Ovary (tissue), 9 donors: Measurements from ENCODE around the gene SOCS7. TPM values are rescaled to one million over a fixed set of nuclear protein-coding genes. Genes with fewer than 3 reads are reported as not detected.

Experiments
- DNase-seq, 5 donors: peaks; one replicate each; pipeline ENCODE4 v3.0.0-alpha.2; 2019 to 2020
- H3K27ac ChIP-seq, 2 donors: fragments of 200-600 bp; one replicate each; pipeline versions ENCODE4 v1.5.1 to v1.8.0; 2019 to 2022
- H3K27me3 ChIP-seq: fragments of 200-600 bp; one replicate; pipeline ENCODE4 v1.8.0; 2022
- H3K36me3 ChIP-seq: fragments of 200-600 bp; sonication (generic); one replicate; pipeline ENCODE4 v1.5.1; 2019
- H3K4me1 ChIP-seq: one replicate; pipeline ENCODE4 v1.8.1; 2013; ENCODE audit warnings: mild to moderate bottlenecking, moderate library complexity; ENCODE audit not compliant: insufficient read depth
- H3K4me3 ChIP-seq: fragments of 200-600 bp; sonication (generic); one replicate; pipeline ENCODE4 v1.5.1; 2017
- H3K9me3 ChIP-seq, 2 donors: fragments of 200-600 bp in 1 of 2; sonication (generic) in 1 of 2; one replicate each; pipeline versions ENCODE4 v1.5.1 to v1.8.1; 2013 to 2019; ENCODE audit warnings: mild to moderate bottlenecking in 1 of 2, moderate library complexity in 1 of 2
- CTCF ChIP-seq, 3 donors: fragments of 450-650 bp in 2 of 3; fragments of 200-600 bp in 1 of 3; IDR thresholded peaks; one replicate each; pipeline versions ENCODE4 v1.5.1 to v1.8.0; 2016 to 2022; ENCODE audit warnings: antibody characterized with exemption in 3 of 3, mild to moderate bottlenecking in 1 of 3
- EP300 ChIP-seq: sonication (generic); formaldehyde crosslinking; IDR thresholded peaks from one replicate; pipeline ENCODE4 v1.6.1; 2017; ENCODE audit warnings: antibody characterized with exemption
- POLR2A ChIP-seq: fragments of 450-650 bp; IDR thresholded peaks from one replicate; pipeline ENCODE4 v1.6.1; 2017; ENCODE audit warnings: antibody characterized with exemption, mild to moderate bottlenecking, moderate library complexity
- WGBS, 3 donors: extraction: QIAGEN DNeasy Blood & Tissue Kit in 1 of 3; methylation state at CpG; one replicate each; pipeline versions ENCODE4 v1.1.5 to v1.1.7; 2013 to 2017; 5-methylcytosine and 5-hydroxymethylcytosine counted together
- intact Hi-C, 4 donors: fragments of 100-400 bp; cut with DNase I; formaldehyde crosslinking; loops; one replicate each; pipeline versions ENCODE4 v1.11.0 to v1.15.1; 2022 to 2023
- polyA plus RNA-seq, 2 donors: library from polyadenylated mRNA; stranded (reverse); fragments of 200-250 nt in 1 of 2; fragments of 350-450 nt in 1 of 2; fragmentation: Illumina TruSeq in 1 of 2; extraction: RNeasy Lipid Tissue Mini Kit (QIAGEN cat#74804) in 1 of 2; gene quantifications; one replicate each; pipeline ENCODE4 v1.2.3, GENCODE V29; 2013 to 2014
- total RNA-seq, 7 donors: library from RNA; depleted of rRNA in 2 of 7; stranded (reverse); fragments of >200 nt in 2 of 7; fragmentation: NEBNext Ultra II Directional in 3 of 7; extraction: Animal tissue kit (Norgen Biotek cat#: 25700) in 3 of 7; gene quantifications; one replicate each; pipeline versions ENCODE4 v1.1.0 to v1.2.4, GENCODE V29; 2016 to 2023
- donor health status: DM: no; HTN: no; CAD: no; lungs with moderate emphysema.
- donor health status: DM: no; HTN: no; CAD: no.
- donor health status: Bipolar disorder and iron deficiency.
- donor health status: DM: yes; HTN: yes; CAD: no.
- donor health status: DM: no; HTN: no; CAD: no.
- donor health status: DM: yes; HTN: yes; CAD: no.

SOCS7 gene
- total and polyA plus RNA-seq, 9 donors: 8.9 to 23.8 (median 19.6) TPM

DNA sequence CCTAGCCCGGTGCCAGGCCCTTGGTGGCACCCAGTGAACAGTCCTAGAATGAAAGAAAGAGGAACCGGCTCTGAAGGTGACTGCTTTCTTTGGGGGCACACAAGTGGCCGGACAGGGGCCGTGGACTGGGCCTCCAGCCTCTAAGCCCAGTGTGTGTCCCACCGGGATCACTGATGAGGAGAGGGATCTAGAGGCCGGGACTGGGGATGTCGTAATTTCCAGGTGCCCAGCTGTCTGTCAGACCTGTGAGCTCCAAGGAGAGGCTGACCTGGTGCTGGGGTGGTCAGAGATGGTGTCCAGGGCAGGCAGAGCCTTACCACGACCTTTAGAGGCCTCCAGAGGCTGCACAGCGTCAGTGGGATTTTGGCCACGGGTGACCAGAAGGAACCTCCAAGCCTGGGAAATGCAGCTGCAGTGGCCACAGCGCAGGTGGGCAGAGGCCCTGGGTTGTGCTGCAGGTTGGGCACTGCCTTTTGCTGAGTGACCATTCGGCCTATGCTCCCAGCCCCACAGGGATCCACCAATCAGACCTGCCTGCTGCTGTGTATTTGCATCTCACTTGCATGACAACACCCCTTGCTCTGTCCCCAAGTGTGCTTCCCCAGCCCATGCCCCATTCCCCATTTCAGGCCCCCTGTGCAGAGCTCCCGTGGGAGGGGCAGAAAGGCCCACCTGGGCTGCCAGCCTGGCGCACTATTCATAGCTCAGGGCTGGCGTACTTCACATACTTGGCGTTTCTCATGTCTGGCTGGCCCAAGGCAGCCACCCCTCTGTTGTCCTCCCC, 89.2 kb downstream of the SOCS7 start:
- Histone ChIP-seq H3K9me3 (no peaks in the 10 kb centered on the region), H3K36me3 (no peaks in the 10 kb centered on the region), H3K27me3 (no peaks in the 10 kb centered on the region), H3K27ac (no peak overlapping the region), H3K4me1 (no peaks in the 10 kb centered on the region), H3K4me3 (no peak overlapping the region)
- intact Hi-C loops: loop anchor here in 1 of 4 donors (5.0 kb wide), 1 partner anchor 36 kb away; no protein-coding TSS in a partner anchor
- TF ChIP-seq EP300 (no peak), CTCF (IDR thresholded peaks at IDR 0.05) (no peak), POLR2A (no peak)
- no peak for DNase-seq
- WGBS, 3 donors: 83 to 85% (median 84%) methylated on average over 16 of the region's 16 CpGs

- Histone ChIP-seq H3K27ac (no peak overlapping the region), H3K9me3 (no peaks in the 10 kb centered on the region), H3K4me3 (no peak overlapping the region), H3K27me3 (no peaks in the 10 kb centered on the region), H3K4me1 (no peaks in the 10 kb centered on the region), H3K36me3 (no peaks in the 10 kb centered on the region)
- no peak for DNase-seq
- WGBS, 3 donors: 72 to 82% (median 77%) methylated on average over 9 of the region's 9 CpGs
- intact Hi-C loops: loop anchor here in 1 of 4 donors (5.0 kb wide), 1 partner anchor 36 kb away; no protein-coding TSS in a partner anchor
- TF ChIP-seq POLR2A (no peak), CTCF (IDR thresholded peaks at IDR 0.05) (no peak), EP300 (no peak)
Observed at GRCh38 chr17:38441429-38442061, 89.9 kb downstream of the SOCS7 start.

DNA sequence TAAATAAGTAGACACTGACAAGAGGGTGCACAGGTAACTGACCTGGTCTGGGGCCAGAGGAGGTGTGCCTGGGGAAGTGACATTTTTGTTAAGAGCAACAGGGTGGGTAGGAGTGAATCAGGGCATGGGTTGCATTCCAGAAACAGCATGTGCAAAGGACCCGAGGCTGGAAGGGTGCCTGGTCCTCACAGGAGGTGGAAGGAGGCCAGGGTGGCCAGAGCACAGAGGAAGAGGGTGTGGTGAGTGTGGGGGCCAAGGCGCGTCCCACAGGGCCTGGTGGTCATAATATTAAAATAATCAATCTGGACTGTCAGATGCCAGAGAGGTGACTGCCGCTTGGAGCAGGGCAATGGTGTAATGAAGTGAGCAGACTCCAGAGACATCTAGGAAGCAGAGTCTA, 90.9 kb downstream of the SOCS7 start:
- WGBS, 3 donors: 41 to 48% (median 43%) methylated on average over 4 of the region's 4 CpGs
- Histone ChIP-seq H3K27ac (no peak overlapping the region), H3K27me3 (no peaks in the 10 kb centered on the region), H3K9me3 (no peaks in the 10 kb centered on the region), H3K36me3 (no peaks in the 10 kb centered on the region), H3K4me1 (no peaks in the 10 kb centered on the region), H3K4me3 (no peak overlapping the region)
- TF ChIP-seq EP300 (no peak), POLR2A (no peak), CTCF (IDR thresholded peaks at IDR 0.05) (no peak)
- DNase-seq: no peak
- intact Hi-C loops: loop anchor here in 1 of 4 donors (5.0 kb wide), 1 partner anchor 35 kb away; no protein-coding TSS in a partner anchor

DNA sequence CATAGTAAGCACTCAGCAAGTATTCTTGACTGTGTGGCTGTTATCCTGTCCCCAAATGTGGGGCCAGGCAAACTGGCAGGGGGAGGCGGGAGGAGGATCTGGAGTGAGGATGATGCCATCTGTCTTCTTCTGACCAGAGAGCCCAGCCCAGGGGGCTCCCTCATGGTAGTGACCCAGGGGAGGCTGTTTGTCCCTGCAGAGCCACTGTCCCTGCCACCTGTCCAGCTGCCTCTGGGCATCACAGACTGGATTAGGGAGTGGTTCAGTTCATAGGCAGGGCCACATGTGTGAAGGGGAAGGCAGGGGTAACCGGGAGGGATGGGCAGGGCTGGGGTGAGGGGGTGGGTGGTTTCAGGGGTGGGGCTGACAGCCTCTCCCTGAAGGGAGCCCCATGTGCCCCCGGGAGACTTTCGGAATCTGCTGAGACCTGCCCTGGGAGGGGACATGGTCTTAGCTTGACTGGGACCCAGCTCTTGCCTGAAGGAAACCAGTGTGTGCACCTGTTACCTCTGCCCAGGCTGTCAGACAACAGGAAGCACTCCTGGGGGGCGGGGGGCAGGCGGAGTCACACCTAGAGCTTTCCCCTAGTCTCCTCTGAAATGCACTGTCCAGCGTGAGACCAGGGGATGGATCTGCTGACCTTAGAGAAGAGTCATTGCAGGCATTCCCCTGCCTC, 91.8 kb downstream of the SOCS7 start:
- Histone ChIP-seq H3K27ac (no peak overlapping the region), H3K4me1 (no peaks in the 10 kb centered on the region), H3K27me3 (no peaks in the 10 kb centered on the region), H3K9me3 (no peaks in the 10 kb centered on the region), H3K36me3 (no peaks in the 10 kb centered on the region), H3K4me3 (no peak overlapping the region)
- intact Hi-C loops: loop anchor here in 3 of 4 donors (2.0 to 5.0 kb wide), 2 partner anchors 34 to 41 kb away; no protein-coding TSS in a partner anchor
- WGBS, 3 donors: 66 to 68% (median 68%) methylated on average over 6 to 7 of the region's 7 CpGs
- TF ChIP-seq CTCF (IDR thresholded peaks at IDR 0.05) (no peak), EP300 (no peak), POLR2A (no peak)
- no peak for DNase-seq
